Breast epithelium (tissue), 3 donors: ENCODE measurements around the gene ZCRB1.

Experiments
- CTCF ChIP-seq, 3 donors: fragments of 450-650 bp; IDR thresholded peaks; one replicate each; pipeline ENCODE4 v1.5.1; 2016 to 2017; ENCODE audit warnings: antibody characterized with exemption in 3 of 3, mild to moderate bottlenecking in 3 of 3, moderate library complexity in 3 of 3
- POLR2A ChIP-seq: fragments of 450-650 bp; IDR thresholded peaks from one replicate; pipeline ENCODE4 v1.6.1; 2016; ENCODE audit warnings: antibody characterized with exemption, mild to moderate bottlenecking, moderate library complexity
- POLR2AphosphoS5 ChIP-seq, 3 donors: sonication (generic); formaldehyde crosslinking; IDR thresholded peaks; one replicate each; pipeline ENCODE4 v1.6.1; 2017; ENCODE audit warnings: antibody characterized with exemption in 3 of 3

- TF ChIP-seq POLR2AphosphoS5 (IDR thresholded peaks at IDR 0.05) (no peak), CTCF (IDR thresholded peaks at IDR 0.05) (no peak), POLR2A (no peak)
Measured at GRCh38 chr12:42282294-42282693, 43.6 kb downstream of the ZCRB1 start.
